Glomerular visceral epithelial cell (primary cell): ENCODE data around the gene FOXO3.
A peak's percentile ranks its signal among the peaks of the same experiment; 100 is the strongest.
"Not testable (repeated sequence)": the region's sequence is repeated elsewhere in the genome, so short reads cannot be mapped to it uniquely, and the experiment has no call there.

Source experiments
- DNase-seq: peaks from one replicate; pipeline ENCODE4 v3.0.0-alpha.2; 2016; ENCODE audit errors: extremely low spot score

The FOXO3 gene

DNA sequence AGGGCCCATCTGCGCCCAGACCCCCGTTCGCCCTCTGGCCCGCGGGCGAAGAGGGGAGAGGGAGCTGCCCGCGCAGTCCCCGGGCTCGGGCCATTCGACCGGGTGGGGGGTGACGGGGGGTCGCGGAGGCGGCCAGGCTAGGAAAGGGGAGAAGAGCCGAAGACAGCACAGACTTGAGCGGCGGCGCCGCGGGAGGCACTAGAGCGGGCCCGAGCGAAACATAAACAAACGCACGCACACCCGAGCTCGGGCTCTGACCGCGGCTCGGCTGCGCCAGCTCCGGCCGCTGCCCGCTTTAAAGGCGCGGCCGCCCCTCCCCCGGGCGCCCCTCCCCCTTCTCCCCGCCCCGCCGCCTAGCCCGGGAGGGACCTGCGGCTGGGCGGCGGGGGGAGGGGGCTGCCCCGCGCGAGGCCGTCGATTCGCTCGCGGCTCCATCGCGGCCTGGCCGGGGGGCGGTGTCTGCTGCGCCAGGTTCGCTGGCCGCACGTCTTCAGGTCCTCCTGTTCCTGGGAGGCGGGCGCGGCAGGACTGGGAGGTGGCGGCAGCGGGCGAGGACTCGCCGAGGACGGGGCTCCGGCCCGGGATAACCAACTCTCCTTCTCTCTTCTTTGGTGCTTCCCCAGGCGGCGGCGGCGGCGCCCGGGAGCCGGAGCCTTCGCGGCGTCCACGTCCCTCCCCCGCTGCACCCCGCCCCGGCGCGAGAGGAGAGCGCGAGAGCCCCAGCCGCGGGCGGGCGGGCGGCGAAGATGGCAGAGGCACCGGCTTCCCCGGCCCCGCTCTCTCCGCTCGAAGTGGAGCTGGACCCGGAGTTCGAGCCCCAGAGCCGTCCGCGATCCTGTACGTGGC, at the start of gene FOXO3:
TSS of gene FOXO3 (plus strand) at position 455 of the 846 bp plus-strand sequence. CDS start at position 747, 292 bp downstream.
- peak; percentile 97 for DNase-seq

DNA sequence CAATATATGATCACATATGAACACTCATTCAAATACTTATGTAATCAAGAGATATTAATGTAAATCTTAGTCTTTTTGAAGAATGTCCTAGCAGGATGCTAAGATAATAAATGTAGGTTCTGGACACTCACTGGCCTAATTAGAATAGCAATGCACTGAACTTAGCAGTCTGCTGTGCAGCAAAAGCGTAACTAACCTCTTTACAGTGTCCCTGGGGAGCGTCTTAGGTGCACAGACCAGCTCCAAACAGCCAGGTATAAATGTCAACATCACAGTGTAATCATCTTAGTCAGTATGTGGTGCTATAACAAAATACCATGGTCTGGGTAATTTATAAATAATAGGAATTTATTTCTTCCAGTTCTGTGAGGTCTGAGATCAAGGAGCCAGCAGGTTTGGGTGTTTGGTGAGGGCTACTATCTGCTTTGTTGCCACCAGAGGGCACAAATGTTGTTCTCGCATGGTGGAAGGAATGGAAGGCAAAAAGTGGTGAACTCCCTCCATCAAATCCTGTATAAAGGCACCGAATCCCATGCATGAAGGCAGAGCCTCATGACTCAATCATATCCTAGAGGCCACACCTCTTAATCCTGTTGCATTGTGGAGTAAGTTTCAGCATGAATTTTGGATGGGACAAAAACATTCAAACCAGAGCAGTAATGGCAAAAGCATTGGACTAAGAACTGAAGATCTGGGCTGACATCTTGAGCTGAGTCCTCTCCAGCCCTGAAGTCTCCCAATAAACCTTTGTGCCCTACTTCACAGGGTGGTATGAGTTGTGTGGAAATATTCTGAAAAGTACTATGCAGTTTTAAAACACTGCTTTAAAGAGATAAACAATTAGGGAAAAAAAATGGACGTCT, 41.8 kb upstream of the FOXO3 start:
- DNase-seq: peak; percentile 13

DNA sequence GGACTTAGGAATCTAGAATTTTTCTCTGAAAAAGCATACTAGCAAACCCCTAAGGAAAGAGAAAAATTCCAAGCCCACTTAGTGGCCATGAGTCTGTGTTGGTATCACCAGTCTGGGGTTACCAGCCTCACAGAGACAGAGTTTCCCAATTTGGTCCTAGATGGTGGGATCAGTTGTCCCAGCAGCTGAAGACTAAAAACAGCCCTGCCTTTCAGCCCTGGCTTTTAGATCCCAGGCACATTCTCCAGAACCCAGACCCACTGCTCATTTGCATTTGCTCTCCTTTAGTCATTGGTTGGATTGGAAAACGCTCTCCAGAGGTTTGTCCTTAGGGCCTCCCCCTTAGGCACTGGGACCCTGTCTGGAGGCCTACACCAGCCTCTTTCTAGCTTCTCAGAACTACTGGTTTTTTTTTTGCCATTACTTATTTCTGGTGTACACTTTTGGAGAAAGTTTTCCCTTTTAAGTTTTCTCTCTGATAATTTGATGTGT, 39.1 kb upstream of the FOXO3 start:
- DNase-seq: no peak

DNA sequence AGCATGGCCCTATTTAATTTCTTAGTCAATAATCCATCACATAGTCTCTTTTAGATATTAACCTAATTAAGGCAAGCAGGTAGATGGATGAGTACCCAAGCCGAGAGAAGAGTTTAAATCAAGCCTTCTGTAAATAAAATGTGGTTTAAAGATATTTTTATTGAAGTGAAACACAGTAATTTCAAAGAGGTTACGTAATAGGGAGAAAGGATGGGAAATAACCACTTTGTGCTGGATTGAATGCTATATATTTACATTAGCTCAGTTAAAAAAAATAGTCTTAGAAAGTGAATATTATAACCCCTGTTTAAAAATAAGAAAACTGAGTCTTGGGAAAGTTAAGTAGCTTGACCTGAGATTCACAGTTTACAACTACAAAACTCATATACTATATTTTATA, 37.0 kb upstream of the FOXO3 start:
- DNase-seq: no peak

DNA sequence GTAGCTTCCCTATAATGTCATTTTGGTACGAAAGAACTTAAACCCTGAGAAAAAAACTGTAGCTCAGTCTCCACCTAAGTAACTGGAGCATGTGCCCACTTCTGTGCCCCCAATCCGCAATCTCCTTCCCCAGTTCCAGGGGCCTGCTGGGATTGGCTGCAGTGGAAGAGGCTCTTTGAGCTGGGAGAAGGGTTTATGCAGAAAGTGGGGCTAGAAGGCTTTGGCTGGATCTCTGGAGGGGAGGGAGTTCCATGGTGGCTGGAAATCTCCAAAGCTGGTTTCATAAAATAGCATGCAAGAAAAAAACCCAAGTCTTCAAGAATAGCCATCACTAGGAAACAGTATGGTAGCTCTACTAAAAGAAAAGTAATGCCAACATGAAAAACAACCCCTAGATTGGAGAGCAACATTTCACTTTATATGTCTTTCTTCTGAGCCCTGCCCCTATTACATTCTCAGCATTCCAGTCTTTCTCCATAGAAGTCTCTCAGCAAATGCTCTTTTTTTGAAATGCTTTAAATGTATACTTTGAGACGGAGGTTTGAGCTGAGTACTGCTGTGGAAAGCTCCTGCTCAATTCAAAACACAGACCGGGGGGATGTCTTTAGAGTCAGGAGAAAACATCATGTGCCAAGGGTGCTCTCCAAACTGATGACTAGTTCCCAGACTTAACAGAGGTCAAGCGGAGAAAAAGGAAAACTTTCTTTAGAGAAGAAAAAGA, 36.0 kb upstream of the FOXO3 start:
- DNase-seq: no peak

DNA sequence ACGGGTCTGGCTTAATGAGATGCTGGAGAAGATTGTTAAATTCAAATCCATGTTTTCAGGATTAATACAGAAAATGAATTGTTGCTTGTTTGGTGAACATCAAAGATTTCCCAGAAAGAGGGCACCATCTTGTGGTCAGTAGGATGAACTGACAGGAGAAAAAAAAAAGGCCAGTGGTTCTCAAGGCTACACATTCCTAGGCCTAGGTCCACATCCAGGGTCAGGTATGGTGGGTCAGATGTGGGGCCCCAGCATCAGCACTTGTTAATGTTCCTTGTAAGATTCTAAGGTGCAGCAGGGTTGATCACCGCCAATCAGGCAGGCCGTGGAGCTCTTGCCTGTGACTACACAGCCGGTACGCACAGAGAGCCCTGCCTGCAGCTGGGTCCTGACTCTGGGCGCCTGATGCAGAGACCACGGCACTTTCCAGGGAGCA, 34.0 kb upstream of the FOXO3 start:
- DNase-seq: peak; percentile 51

DNA sequence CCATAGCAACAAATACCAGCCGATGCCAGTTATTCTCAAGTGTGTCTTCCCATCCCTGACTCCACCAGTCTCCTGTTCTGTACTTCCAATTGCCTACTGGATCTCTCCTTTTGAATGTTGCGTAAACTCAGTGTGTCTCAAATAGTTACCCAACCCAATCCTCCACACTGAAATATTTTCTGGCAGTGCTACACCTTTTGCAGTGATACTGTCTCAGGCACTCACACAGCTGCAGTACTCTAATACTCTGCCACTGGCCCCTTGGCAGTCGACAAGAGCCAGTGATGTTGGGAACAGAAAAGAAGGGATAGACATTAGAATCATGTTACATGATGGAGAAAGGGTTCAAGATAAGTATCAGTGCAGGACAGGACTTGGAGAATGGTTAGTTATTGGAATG, 31.8 kb upstream of the FOXO3 start:
- DNase-seq: no peak

DNA sequence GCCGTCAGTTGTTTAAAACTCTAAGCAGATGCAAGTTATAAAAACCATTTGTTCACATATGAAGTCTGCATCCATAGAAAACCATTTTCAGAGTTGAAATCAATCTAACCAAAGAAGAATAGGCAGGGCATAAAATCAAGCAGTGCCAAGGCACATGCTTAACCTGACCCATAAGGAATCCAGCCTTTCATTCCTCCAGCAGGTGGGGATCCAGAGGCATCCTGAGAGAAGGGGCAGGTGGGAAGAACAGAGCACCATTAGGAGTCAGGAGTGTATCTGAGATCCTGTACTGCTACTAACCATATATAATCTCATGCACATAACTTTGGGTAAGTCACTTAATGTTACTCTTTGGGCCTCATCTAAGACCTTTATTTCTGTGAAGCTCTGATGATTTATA, 29.4 kb upstream of the FOXO3 start:
- DNase-seq: no peak

DNA sequence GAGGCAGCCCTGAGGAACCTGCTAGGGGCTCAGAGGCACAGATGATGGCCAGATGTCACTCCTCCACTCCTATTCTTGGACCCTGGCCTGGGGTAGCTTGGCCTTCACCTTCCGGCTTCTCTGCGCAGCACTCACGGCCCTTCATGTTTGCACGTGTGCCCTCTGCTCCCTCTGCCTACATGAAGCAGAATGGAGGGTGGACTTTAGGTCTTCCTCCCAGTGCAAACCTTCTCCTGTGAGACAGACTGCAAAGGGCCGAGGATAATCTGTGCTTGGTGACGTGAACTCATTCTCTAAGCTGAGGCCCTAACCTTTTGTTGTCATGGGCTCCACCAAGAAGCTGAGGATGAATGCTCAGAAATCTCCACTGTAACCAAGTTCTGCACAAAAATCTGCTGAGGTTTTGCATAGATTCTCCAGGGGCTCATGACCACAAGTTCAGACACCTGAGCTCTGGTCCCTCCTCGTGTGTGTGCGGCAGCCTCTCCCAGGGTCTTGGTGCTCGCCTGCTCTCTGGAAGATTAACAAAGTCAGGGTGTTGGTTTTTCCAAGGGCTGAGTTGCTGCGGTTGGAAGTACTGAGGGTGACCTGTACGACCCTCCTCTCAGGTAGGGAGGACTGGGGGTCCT, 25.5 kb upstream of the FOXO3 start:
- DNase-seq: no peak

DNA sequence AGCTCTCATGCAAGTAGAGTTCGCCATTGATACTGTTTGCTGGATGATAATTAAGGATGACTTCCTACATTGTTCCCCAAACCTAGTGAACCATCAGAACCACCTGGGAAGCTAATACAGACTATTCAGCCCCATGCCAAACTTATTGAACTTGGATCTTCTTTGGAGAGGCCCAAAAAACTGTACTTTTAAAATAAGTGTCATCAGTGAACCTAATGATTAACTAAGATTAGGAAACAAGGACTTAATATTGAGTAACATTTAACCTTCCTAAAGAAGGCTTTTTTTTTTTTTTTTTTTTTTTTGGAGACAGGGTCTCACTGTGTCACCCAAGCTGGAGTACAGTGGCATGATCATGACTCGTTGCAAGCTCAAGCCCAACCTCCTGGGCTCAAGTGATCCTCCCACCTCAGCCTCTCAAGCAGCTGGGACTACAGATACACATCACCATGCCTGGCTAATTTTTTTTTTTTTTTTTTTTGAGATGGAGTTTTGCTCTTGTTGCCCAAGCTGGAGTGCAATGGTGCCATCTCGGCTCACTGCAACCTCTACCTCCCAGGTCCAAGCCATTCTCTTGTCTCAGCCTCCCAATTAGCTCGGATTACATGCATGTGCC, 24.7 kb upstream of the FOXO3 start:
- DNase-seq: not testable (repeated sequence)

DNA sequence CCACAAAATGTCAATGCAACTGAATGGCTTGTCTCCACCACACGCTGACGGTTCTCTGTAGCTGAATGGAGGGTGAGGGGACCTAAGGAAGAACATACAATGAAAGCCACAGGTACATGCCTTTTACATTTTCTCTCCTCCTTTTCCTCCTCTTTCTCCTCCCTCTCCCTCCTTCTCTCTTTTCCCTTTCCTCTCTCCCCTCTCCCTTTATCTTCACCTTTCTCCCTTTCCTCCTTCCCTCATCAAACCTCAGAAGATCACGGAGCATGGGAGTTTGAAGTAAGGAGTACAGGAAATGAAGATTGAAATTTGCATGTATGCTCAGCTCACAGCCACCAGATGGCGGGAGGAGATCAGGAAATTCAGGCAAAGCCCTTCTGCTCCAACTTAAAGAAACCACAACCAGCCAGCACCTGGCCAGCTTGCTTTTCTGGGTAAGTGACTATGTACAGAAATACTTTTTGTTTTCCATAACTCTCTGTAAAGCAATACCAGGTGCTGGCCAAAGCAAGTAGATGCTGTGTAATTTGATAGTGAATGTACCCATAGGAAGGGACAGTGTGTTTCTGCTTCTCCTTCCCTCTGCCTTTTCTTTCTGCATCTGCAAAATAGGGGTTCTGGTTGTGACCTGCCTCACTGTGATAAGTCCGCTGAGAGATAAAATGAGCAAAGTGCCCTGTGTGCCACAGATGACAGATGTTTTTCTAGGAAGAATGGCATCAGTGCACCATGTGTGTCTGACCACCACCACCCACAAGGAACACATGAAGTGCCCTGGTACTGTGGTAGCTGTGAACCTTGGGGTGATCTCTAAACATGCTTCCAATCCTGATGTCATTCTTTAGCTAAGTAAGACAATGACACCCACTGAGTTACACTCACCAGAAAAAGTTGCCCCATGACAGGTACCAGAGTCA, 18.6 kb upstream of the FOXO3 start:
- DNase-seq: peak; percentile 80

DNA sequence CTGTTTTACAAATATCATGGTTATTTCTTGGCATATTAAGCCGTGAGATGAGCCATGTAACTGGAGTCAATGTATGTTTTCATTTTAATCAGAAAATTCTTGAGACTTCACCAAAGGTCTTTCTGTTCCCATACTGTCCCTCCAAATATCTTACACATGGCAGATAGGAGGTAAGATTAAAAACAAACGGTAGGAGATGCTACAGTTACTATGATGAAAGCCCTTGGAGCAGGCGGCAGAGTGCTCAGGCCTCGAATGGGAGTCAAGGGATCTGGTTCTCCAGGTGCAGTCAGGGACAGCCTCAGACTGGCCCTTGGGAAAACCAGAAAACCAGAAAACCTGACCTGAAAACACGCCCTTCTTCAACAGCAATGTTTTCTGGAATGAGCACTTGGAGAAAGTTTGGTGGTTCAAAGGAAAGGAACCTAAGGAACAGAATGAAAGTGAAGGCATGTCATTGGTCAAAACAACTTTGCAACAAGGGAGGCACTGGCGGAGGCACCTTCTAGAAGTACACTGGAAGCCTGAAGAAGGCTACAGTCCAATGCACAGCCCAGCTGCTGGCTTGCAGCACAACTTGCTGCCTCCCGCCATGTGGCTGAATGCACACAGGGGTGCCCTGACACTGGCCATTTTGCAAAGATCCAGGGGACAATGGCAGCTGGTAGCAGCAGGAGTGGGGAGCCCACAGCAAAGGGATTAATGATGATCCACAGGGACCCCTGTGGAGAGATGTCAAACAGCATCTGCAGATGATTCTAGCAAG, 17.4 kb upstream of the FOXO3 start:
- DNase-seq: no peak

DNA sequence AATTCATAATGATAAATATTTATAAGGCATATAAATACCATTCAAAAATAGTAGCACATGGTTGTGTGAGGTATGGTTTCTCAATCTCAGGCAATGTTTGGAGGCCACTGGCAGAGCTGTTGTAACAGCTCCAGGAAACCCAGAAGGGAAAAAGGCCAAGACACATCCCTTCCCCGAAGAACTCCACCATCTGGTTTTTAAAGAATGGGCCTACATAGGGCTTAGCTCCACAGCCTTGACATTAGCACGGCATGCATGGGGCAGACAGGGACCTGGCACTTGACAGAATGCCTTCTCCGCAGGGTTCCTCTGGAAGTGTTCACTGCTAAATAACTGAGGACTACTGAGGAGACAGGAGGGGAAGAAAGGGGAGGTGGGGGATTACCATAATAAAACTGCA, 16.1 kb upstream of the FOXO3 start:
- no peak for DNase-seq

DNA sequence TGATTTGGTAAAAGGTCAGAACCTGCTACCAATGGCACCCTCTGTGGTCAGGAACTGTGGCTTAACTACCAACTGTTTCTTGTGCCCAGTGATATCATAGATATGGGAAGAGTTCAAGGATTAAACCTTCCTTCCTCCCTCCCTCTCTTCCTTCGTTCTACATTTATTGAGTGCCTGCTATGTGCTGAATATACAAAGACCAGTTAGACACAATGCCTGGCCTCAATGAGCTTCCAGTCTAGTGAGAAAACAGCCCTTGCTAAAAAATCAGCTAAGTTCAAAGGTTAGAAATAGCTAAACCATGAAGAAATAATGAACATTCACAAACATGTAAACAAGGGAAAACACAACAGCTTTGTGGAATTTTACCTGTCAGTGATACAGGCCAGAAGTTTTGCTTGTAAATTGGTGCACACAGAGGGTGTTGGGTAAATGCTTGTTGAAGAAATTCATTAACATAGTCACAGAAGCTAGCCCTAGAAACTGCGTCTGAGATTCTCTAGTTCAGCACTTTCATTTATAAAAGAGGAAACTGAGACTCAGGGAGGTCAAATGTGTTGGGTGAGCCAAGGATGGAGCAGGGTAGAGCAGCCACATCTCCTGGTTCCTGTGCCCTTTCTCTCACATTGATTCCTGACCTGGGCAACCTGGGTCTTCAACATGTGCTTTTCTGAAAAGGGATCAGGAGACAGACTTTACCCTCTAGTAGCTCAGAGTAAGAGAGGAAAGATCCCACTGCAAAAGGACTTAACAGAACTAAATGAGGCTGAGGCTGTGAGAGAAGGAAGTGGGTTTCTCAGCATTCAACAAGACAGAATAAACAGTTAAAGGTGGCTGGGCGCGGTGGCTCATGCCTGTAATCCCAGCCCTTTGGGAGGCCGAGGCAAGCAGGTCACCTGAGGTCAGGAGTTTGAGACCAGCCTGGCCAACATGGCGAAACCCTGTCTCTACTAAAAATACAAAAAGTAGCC, 14.4 kb upstream of the FOXO3 start:
- no peak for DNase-seq

DNA sequence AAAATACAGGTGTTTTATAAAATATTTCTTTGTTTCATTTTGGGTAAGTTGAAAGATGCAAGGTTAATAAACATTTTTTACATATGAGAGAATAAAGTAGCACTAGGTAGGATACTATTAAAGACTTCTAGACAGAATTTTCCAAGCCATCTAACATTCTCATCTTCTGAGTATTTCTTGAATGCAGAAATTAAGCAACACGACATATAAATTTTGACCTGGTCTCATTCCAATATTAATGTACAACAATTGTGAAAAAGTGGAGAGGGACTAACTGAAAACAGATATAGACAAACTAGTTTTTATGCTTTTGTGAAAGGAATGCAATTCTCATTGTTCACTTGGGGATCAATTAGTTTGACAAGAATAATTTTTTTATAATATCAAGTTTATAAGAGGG, 11.5 kb upstream of the FOXO3 start:
- no peak for DNase-seq

DNA sequence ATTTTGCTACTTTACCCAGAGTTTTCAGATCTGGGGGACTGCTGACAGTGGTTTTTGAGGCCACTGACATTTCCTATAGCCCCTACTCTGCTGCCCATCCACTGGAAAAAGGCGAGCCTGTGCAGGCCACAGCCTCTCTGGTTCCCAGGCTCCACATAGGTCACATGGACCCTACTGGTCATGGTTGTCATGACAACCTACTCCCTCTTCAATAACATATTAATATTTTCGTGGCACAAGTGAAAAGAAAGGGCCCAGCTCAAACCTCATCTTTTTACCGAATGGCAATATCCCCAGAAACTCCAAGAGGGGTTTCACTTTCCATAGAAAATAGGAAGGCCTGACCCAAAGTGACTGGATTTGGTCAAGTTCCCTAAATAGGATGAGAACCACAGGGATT, 11.0 kb upstream of the FOXO3 start:
- no peak for DNase-seq

DNA sequence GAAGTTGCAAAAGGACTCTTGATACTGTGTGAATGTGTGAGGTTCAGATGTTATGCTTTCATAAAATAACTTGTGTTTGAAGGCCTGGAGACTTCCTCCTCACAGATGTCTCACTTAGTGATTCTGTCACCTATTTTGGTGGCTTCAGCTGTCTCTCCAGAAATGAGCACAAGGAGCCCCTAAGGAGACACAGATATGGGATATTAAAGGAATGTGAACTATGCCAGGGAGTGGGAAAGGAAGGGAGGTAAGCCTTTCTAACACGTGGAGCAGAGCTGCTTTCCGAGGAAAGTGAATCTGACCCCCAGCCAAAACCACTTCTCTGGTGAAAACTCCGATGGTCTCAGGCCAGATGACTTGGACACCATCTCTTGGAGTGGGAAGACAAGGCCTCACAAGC, 10.5 kb upstream of the FOXO3 start:
- DNase-seq: no peak
